Omental fat pad (tissue), 4 donors: ENCODE measurements around the gene C10orf53. TPM values are rescaled to one million over a fixed set of nuclear protein-coding genes. Genes with fewer than 3 reads are reported as not detected.

Experiments used
- ATAC-seq: fragments of 150-250 bp; one replicate; pipeline ENCODE4 v1.9.1; 2016; ENCODE audit warnings: mild to moderate bottlenecking, moderate library complexity; ENCODE audit not compliant: low FRiP score
- DNase-seq: peaks from one replicate; pipeline ENCODE4 v3.0.0-alpha.2; 2019; ENCODE audit warnings: low spot score
- CTCF ChIP-seq, 3 donors: fragments of 450-650 bp; IDR thresholded peaks; one replicate each; pipeline ENCODE4 v1.5.1; 2016 to 2017; ENCODE audit warnings: antibody characterized with exemption in 3 of 3, mild to moderate bottlenecking in 3 of 3, moderate library complexity in 2 of 3
- total RNA-seq, 4 donors: library from RNA; depleted of rRNA; stranded (reverse); fragments of >200 nt; gene quantifications; one replicate each; pipeline ENCODE4 v1.1.0, GENCODE V29; 2016

Gene C10orf53
- total RNA-seq, 4 donors from 2014 or later, result not detected

GRCh38 chr10:49649294-49649693 lies 30.2 kb upstream of the C10orf53 start:
- ATAC-seq (no peak), DNase-seq (no peak)
- no peak for TF ChIP-seq CTCF (IDR thresholded peaks at IDR 0.05)

GRCh38 chr10:49649936-49650723 lies 29.3 kb upstream of the C10orf53 start:
- no peak for TF ChIP-seq CTCF (IDR thresholded peaks at IDR 0.05)
- ATAC-seq, result no peak

GRCh38 chr10:49650724-49651034 lies 28.8 kb upstream of the C10orf53 start:
- DNase-seq (no peak), ATAC-seq (no peak)
- TF ChIP-seq CTCF (IDR thresholded peaks at IDR 0.05), result no peak

More at GRCh38 chr10:49649936-49650723, 29.3 kb upstream of the C10orf53 start:
- DNase-seq, result no peak

- DNase-seq, result no peak
- no peak for ATAC-seq
- TF ChIP-seq CTCF (IDR thresholded peaks at IDR 0.05), result no peak
These were observed 28.2 kb upstream of the C10orf53 start for GRCh38 chr10:49651039-49651835.

- no peak for DNase-seq
- ATAC-seq, result no peak
- TF ChIP-seq CTCF (IDR thresholded peaks at IDR 0.05), result no peak
These were observed 27.5 kb upstream of the C10orf53 start for GRCh38 chr10:49651917-49652316.

- TF ChIP-seq CTCF (IDR thresholded peaks at IDR 0.05), result no peak
- no peak for DNase-seq
- no peak for ATAC-seq
These were observed 26.8 kb upstream of the C10orf53 start for GRCh38 chr10:49652421-49653272.
